HL-60 (cell line): ENCODE data around the gene SEC11A.

Experiments used
- DNase-seq, 2 experiments: peaks; one replicate each; pipeline ENCODE4 v3.0.0-alpha.2; 2010 to 2020; ENCODE audit warnings: low read depth in 1 of 2, low spot score in 1 of 2
- H3K27ac ChIP-seq: fragments of 250-450 bp; sonication (Bioruptor Pico); replicated peaks from 2 replicates; pipeline ENCODE4 v1.5.1; 2020; ENCODE audit warnings: mild to moderate bottlenecking, moderate library complexity
- H3K27me3 ChIP-seq: fragments of 250-450 bp; sonication (Bioruptor Pico); 2 replicates; pipeline ENCODE4 v1.5.1; 2021; ENCODE audit warnings: mild to moderate bottlenecking, moderate library complexity; ENCODE audit not compliant: insufficient read depth, poor library complexity, severe bottlenecking
- H3K4me3 ChIP-seq: replicated peaks from 2 replicates; pipeline ENCODE4 v1.5.1; 2011; ENCODE audit warnings: mild to moderate bottlenecking, control low read depth, low read length; ENCODE audit not compliant: insufficient read depth
- GABPA ChIP-seq: IDR thresholded peaks from 2 replicates; pipeline ENCODE4 v1.6.1; 2012; ENCODE audit warnings: low read depth
- POLR2AphosphoS5 ChIP-seq: IDR thresholded peaks from 2 replicates; pipeline ENCODE4 v1.6.1; 2012; ENCODE audit warnings: low read depth
- SPI1 ChIP-seq: IDR thresholded peaks from 2 replicates; pipeline ENCODE4 v1.6.1; 2012; ENCODE audit warnings: low read depth, mild to moderate bottlenecking, borderline replicate concordance
- TF ChIP-seq, protein P1 (sequence below): IDR thresholded peaks from one replicate; pipeline ENCODE4 v1.5.1; 2011; ENCODE audit warnings: low read length, control low read depth, inconsistent platforms; ENCODE audit not compliant: insufficient read depth
- TF ChIP-seq, protein P2 (sequence below): IDR thresholded peaks from 2 replicates; pipeline ENCODE4 v1.6.1; 2012; ENCODE audit warnings: low read depth; ENCODE audit not compliant: insufficient replicate concordance

Gene SEC11A

DNA sequence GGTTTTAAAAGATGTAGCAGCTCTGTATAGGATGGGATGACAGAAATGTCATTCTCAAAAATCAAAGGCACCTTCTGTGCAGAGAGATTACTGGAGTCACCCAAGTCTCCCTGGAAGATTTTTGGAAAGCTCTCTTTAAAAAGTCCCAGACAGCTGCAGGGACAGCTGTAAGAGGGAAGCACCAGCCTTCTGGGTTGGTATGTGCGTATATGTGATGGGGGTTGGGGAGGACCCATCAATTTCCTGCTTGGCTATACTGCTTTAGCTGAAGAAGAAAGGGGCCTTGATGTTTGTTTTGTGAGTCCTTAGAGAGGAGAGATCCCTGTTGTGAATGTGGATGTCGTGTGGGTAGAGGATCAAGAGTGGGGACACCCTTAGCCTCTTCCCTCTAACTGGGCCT, 5.4 kb upstream of the SEC11A start:
- H3K27me3 ChIP-seq: no peaks in the 10 kb centered on the region
- DNase-seq: no peak

DNA sequence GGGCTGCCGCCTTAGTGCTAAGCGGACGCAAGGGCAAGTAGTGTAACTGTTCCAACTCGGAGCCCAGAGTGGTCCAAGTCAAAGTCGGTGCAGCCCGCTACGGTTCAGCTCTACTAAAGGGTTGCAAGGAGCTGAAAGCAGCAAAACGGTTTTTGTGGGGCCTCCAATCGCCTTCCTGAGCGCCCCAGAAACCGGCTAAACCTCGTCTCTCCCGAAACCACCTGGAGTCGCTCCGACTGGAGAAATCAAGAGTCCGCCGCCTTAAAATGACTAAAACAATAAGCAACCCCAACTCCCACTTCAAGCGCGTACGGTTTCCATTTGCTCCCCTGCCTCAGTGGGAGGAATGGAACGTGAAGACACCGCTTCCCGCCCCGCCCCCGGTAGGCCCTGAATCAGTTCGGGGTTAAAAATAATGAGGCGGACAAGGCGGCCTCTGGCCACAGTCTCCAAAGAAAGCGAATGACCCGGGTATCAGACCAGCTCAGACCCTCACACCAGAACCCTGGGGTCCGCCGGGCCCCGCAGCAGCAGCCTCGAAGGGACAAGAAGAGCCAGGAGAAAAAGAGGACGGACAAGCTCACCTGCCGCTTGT, 401 bp downstream of the SEC11A start:
- Histone ChIP-seq H3K27ac (peak overlapping the region; percentile 91), H3K4me3 (peak overlapping the region; percentile 98), H3K27me3 (no peaks in the 10 kb centered on the region)
- TF ChIP-seq, protein P1, sequence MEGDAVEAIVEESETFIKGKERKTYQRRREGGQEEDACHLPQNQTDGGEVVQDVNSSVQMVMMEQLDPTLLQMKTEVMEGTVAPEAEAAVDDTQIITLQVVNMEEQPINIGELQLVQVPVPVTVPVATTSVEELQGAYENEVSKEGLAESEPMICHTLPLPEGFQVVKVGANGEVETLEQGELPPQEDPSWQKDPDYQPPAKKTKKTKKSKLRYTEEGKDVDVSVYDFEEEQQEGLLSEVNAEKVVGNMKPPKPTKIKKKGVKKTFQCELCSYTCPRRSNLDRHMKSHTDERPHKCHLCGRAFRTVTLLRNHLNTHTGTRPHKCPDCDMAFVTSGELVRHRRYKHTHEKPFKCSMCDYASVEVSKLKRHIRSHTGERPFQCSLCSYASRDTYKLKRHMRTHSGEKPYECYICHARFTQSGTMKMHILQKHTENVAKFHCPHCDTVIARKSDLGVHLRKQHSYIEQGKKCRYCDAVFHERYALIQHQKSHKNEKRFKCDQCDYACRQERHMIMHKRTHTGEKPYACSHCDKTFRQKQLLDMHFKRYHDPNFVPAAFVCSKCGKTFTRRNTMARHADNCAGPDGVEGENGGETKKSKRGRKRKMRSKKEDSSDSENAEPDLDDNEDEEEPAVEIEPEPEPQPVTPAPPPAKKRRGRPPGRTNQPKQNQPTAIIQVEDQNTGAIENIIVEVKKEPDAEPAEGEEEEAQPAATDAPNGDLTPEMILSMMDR: no peak
- TF ChIP-seq SPI1: no peak
- TF ChIP-seq, protein P2, sequence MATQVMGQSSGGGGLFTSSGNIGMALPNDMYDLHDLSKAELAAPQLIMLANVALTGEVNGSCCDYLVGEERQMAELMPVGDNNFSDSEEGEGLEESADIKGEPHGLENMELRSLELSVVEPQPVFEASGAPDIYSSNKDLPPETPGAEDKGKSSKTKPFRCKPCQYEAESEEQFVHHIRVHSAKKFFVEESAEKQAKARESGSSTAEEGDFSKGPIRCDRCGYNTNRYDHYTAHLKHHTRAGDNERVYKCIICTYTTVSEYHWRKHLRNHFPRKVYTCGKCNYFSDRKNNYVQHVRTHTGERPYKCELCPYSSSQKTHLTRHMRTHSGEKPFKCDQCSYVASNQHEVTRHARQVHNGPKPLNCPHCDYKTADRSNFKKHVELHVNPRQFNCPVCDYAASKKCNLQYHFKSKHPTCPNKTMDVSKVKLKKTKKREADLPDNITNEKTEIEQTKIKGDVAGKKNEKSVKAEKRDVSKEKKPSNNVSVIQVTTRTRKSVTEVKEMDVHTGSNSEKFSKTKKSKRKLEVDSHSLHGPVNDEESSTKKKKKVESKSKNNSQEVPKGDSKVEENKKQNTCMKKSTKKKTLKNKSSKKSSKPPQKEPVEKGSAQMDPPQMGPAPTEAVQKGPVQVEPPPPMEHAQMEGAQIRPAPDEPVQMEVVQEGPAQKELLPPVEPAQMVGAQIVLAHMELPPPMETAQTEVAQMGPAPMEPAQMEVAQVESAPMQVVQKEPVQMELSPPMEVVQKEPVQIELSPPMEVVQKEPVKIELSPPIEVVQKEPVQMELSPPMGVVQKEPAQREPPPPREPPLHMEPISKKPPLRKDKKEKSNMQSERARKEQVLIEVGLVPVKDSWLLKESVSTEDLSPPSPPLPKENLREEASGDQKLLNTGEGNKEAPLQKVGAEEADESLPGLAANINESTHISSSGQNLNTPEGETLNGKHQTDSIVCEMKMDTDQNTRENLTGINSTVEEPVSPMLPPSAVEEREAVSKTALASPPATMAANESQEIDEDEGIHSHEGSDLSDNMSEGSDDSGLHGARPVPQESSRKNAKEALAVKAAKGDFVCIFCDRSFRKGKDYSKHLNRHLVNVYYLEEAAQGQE: no peak
- no peak for TF ChIP-seq POLR2AphosphoS5
- TF ChIP-seq GABPA: no peak
- peak in 1 of 2 experiments; percentile 26 for DNase-seq

More for the DNA sequence above, 5.4 kb upstream of the SEC11A start:
- TF ChIP-seq SPI1 (no peak), POLR2AphosphoS5 (no peak), GABPA (no peak)
- TF ChIP-seq, protein P1: no peak
- TF ChIP-seq, protein P2: no peak
- Histone ChIP-seq H3K27ac (peak overlapping the region; percentile 75), H3K4me3 (no peak overlapping the region)

DNA sequence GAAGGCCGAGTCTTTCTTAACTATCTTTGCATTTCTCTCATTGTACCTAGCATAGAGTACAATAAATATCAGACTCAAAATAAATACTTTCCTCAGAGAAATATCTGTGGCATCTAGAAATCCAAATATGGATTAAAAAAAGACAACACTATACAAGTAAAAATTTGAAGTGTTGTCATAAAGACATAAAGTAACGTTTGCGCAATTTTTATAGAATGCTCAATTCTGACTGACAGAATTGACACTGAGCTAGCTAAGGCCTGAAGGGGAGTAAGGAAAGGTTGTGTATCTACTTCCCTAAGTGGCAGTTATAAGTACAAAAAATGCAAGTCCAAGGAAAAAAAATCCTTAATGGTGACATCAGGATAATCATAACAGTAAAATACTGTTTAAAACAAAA, 1.1 kb downstream of the SEC11A start:
- peak overlapping the region; percentile 91 for H3K27ac ChIP-seq
- H3K27me3 ChIP-seq: no peaks in the 10 kb centered on the region
- no peak for TF ChIP-seq SPI1
- TF ChIP-seq GABPA: no peak
- TF ChIP-seq, protein P2: no peak
- no peak for TF ChIP-seq POLR2AphosphoS5
- TF ChIP-seq, protein P1: no peak
- H3K4me3 ChIP-seq: peak overlapping the region; percentile 98
- DNase-seq: peak in 1 of 2 experiments; percentile 65
